Karpas-422 (cell line): ENCODE measurements around the gene CCDC57. TPM values are rescaled to one million over a fixed set of nuclear protein-coding genes. Genes with fewer than 3 reads are reported as not detected.

Source experiments
- DNase-seq: peaks from one replicate; pipeline ENCODE4 v3.0.0-alpha.2; 2015
- H2AFZ ChIP-seq: fragments of 200-600 bp; sonication (generic); 2 replicates; pipeline ENCODE4 v1.6.1; 2014; ENCODE audit warnings: antibody characterized with exemption, low read length, mixed read lengths
- H3K27ac ChIP-seq: fragments of 200-600 bp; sonication (generic); 2 replicates; pipeline ENCODE4 v1.5.1; 2014; ENCODE audit warnings: mild to moderate bottlenecking, low read length, moderate library complexity
- H3K27me3 ChIP-seq: fragments of 200-600 bp; sonication (generic); 2 replicates; pipeline ENCODE4 v1.6.1; 2014; ENCODE audit warnings: low read length, mixed read lengths
- H3K36me3 ChIP-seq: fragments of 200-600 bp; sonication (generic); 2 replicates; pipeline ENCODE4 v1.6.1; 2014; ENCODE audit warnings: low read length, mixed read lengths; ENCODE audit not compliant: insufficient read depth
- H3K4me1 ChIP-seq: fragments of 200-600 bp; sonication (generic); 2 replicates; pipeline ENCODE4 v1.6.1; 2014; ENCODE audit warnings: mild to moderate bottlenecking, low read length, mixed read lengths
- H3K4me2 ChIP-seq: fragments of 200-600 bp; sonication (generic); 2 replicates; pipeline ENCODE4 v1.6.1; 2014; ENCODE audit warnings: low read length, low read depth, mild to moderate bottlenecking; ENCODE audit not compliant: poor library complexity, severe bottlenecking
- H3K4me3 ChIP-seq: fragments of 200-600 bp; sonication (generic); 2 replicates; pipeline ENCODE4 v1.5.1; 2014; ENCODE audit warnings: mild to moderate bottlenecking, antibody characterized with exemption, low read length, mixed read lengths
- H3K79me2 ChIP-seq: fragments of 200-600 bp; sonication (generic); 2 replicates; pipeline ENCODE4 v1.6.1; 2014; ENCODE audit warnings: mild to moderate bottlenecking, low read length, mixed read lengths
- H3K9ac ChIP-seq: fragments of 200-600 bp; sonication (generic); 2 replicates; pipeline ENCODE4 v1.6.0; 2014; ENCODE audit warnings: low read length
- H3K9me2 ChIP-seq: fragments of 200-600 bp; sonication (generic), shearing (Covaris generic); replicated peaks from 2 replicates; pipeline ENCODE4 v1.6.0; 2014; ENCODE audit warnings: mild to moderate bottlenecking, low read length, moderate library complexity; ENCODE audit not compliant: insufficient read depth
- H3K9me3 ChIP-seq: fragments of 300-700, 200-600 bp; sonication (generic); 2 replicates; pipeline ENCODE4 v1.6.1; 2014; ENCODE audit warnings: low read length, mixed read lengths
- H4K20me1 ChIP-seq: fragments of 200-600 bp; sonication (generic); 2 replicates; pipeline ENCODE4 v1.6.1; 2014; ENCODE audit warnings: mild to moderate bottlenecking, antibody characterized with exemption, low read length, low read depth; ENCODE audit not compliant: insufficient read depth
- total RNA-seq: library from RNA; depleted of rRNA; stranded (reverse); fragments of >200 nt; shearing (Covaris generic); gene quantifications from 2 replicates; pipeline ENCODE4 v1.2.3, GENCODE V29; 2014; ENCODE audit warnings: low replicate concordance

Gene CCDC57
- total RNA-seq, 1 experiment from 2014 or later = 31.3 TPM

GRCh38 chr17:82112181-82112913 is 100.3 kb downstream of the CCDC57 start:
- Histone ChIP-seq H3K36me3 (no peaks in the 10 kb centered on the region), H3K4me1 (peaks cover 1% of the 10 kb centered on the region), H3K4me3 (no peak overlapping the region), H3K27ac (no peak overlapping the region), H4K20me1 (no peaks in the 10 kb centered on the region), H3K79me2 (no peaks in the 10 kb centered on the region), H3K9ac (no peak overlapping the region), H3K9me3 (no peaks in the 10 kb centered on the region), H2AFZ (no peak overlapping the region), H3K4me2 (no peak overlapping the region), H3K27me3 (no peaks in the 10 kb centered on the region), H3K9me2 (no peaks in the 10 kb centered on the region)
- DNase-seq = no peak

GRCh38 chr17:82110298-82110697 is 102.3 kb downstream of the CCDC57 start:
- Histone ChIP-seq H3K27ac (no peak overlapping the region), H4K20me1 (no peaks in the 10 kb centered on the region), H3K4me1 (peaks cover 22% of the 10 kb centered on the region), H3K4me2 (no peak overlapping the region), H3K9me2 (no peaks in the 10 kb centered on the region), H3K4me3 (no peak overlapping the region), H3K27me3 (no peaks in the 10 kb centered on the region), H2AFZ (no peak overlapping the region), H3K36me3 (no peaks in the 10 kb centered on the region), H3K9ac (no peak overlapping the region), H3K79me2 (no peaks in the 10 kb centered on the region), H3K9me3 (no peaks in the 10 kb centered on the region)
- DNase-seq = no peak

- H3K27ac ChIP-seq = no peak overlapping the region
- H3K4me1 ChIP-seq = peaks cover 27% of the 10 kb centered on the region
- no peaks in the 10 kb centered on the region for H3K9me2 ChIP-seq
- H3K4me3 ChIP-seq = no peak overlapping the region
- H3K4me2 ChIP-seq = no peak overlapping the region
- H4K20me1 ChIP-seq = no peaks in the 10 kb centered on the region
- no peak overlapping the region for H2AFZ ChIP-seq
- H3K79me2 ChIP-seq = no peaks in the 10 kb centered on the region
- no peak for DNase-seq
- no peaks in the 10 kb centered on the region for H3K27me3 ChIP-seq
- H3K9ac ChIP-seq = no peak overlapping the region
- H3K36me3 ChIP-seq = no peaks in the 10 kb centered on the region
- no peaks in the 10 kb centered on the region for H3K9me3 ChIP-seq
These were observed 103.6 kb downstream of the CCDC57 start for GRCh38 chr17:82108961-82109475.

GRCh38 chr17:82108496-82108945 is 104.1 kb downstream of the CCDC57 start:
- Histone ChIP-seq H3K36me3 (no peaks in the 10 kb centered on the region), H3K4me3 (no peak overlapping the region), H3K4me2 (no peak overlapping the region), H3K9me3 (no peaks in the 10 kb centered on the region), H3K4me1 (peaks cover 27% of the 10 kb centered on the region), H3K9ac (no peak overlapping the region), H2AFZ (no peak overlapping the region), H3K27ac (no peak overlapping the region), H4K20me1 (no peaks in the 10 kb centered on the region), H3K79me2 (no peaks in the 10 kb centered on the region), H3K27me3 (no peaks in the 10 kb centered on the region), H3K9me2 (no peaks in the 10 kb centered on the region)
- no peak for DNase-seq

GRCh38 chr17:82108038-82108437 is 104.6 kb downstream of the CCDC57 start:
- no peak overlapping the region for H3K9ac ChIP-seq
- no peak overlapping the region for H2AFZ ChIP-seq
- no peaks in the 10 kb centered on the region for H3K36me3 ChIP-seq
- peaks cover 27% of the 10 kb centered on the region for H3K4me1 ChIP-seq
- DNase-seq = no peak
- H4K20me1 ChIP-seq = no peaks in the 10 kb centered on the region
- no peaks in the 10 kb centered on the region for H3K79me2 ChIP-seq
- no peaks in the 10 kb centered on the region for H3K9me2 ChIP-seq
- no peaks in the 10 kb centered on the region for H3K9me3 ChIP-seq
- no peak overlapping the region for H3K4me3 ChIP-seq
- no peak overlapping the region for H3K4me2 ChIP-seq
- no peaks in the 10 kb centered on the region for H3K27me3 ChIP-seq
- no peak overlapping the region for H3K27ac ChIP-seq

GRCh38 chr17:82107341-82107860 is 105.2 kb downstream of the CCDC57 start:
- peak overlapping the region; percentile 85 for H3K9ac ChIP-seq

GRCh38 chr17:82106688-82107305 is 105.8 kb downstream of the CCDC57 start:
- H3K9me2 ChIP-seq = no peaks in the 10 kb centered on the region
- H3K4me3 ChIP-seq = peak overlapping the region; percentile 71
- no peak for DNase-seq
- H3K27me3 ChIP-seq = no peaks in the 10 kb centered on the region
- H3K4me2 ChIP-seq = peak overlapping the region; percentile 81
- peak overlapping the region; percentile 70; the same call in 1 of the 2 replicates for H2AFZ ChIP-seq
- H3K27ac ChIP-seq = peak overlapping the region; percentile 83
- H3K9ac ChIP-seq = peak overlapping the region; percentile 85
- no peaks in the 10 kb centered on the region for H3K9me3 ChIP-seq
- H3K79me2 ChIP-seq = no peaks in the 10 kb centered on the region
- no peaks in the 10 kb centered on the region for H3K36me3 ChIP-seq
- H4K20me1 ChIP-seq = no peaks in the 10 kb centered on the region
- H3K4me1 ChIP-seq = peaks cover 27% of the 10 kb centered on the region

More at GRCh38 chr17:82107341-82107860, 105.2 kb downstream of the CCDC57 start:
- H3K36me3 ChIP-seq = no peaks in the 10 kb centered on the region
- H3K4me2 ChIP-seq = peak overlapping the region; percentile 81
- no peaks in the 10 kb centered on the region for H3K27me3 ChIP-seq
- peaks cover 27% of the 10 kb centered on the region for H3K4me1 ChIP-seq
- H3K79me2 ChIP-seq = no peaks in the 10 kb centered on the region
- peak; percentile 69 for DNase-seq
- no peaks in the 10 kb centered on the region for H3K9me3 ChIP-seq
- H4K20me1 ChIP-seq = no peaks in the 10 kb centered on the region
- H3K27ac ChIP-seq = 0 out of 2 replicates have a peak overlapping the region, but pooled peaks have one; percentile 83
- H3K4me3 ChIP-seq = peak overlapping the region; percentile 71
- H3K9me2 ChIP-seq = no peaks in the 10 kb centered on the region
- H2AFZ ChIP-seq = no peak overlapping the region
